ENCODE data around the gene VPS37C. TPM values are rescaled to one million over a fixed set of nuclear protein-coding genes. Genes with fewer than 3 reads are reported as not detected.

The VPS37C gene
- total RNA-seq, 2 donors from 2014 or later, result 23.0 to 32.7 TPM

GRCh38 chr11:61124574-61125309, 36.5 kb downstream of the VPS37C start:
- DNase-seq (ENCODE audit: low spot score), result no peak
- Histone ChIP-seq H3K27ac (no peak overlapping the region), H3K4me1 (ENCODE audit: control insufficient read depth in 1 of 2, low read depth in 2 of 2) (peaks cover 0 to 20% of the 10 kb centered on the region in 2 donors), H3K9me3 (no peaks in the 10 kb centered on the region), H3K36me3 (no peaks in the 10 kb centered on the region), H3K27me3 (replicated peaks; ENCODE audit: insufficient read depth) (no peaks in the 10 kb centered on the region), H3K4me3 (no peak overlapping the region)
- TF ChIP-seq, protein P1, sequence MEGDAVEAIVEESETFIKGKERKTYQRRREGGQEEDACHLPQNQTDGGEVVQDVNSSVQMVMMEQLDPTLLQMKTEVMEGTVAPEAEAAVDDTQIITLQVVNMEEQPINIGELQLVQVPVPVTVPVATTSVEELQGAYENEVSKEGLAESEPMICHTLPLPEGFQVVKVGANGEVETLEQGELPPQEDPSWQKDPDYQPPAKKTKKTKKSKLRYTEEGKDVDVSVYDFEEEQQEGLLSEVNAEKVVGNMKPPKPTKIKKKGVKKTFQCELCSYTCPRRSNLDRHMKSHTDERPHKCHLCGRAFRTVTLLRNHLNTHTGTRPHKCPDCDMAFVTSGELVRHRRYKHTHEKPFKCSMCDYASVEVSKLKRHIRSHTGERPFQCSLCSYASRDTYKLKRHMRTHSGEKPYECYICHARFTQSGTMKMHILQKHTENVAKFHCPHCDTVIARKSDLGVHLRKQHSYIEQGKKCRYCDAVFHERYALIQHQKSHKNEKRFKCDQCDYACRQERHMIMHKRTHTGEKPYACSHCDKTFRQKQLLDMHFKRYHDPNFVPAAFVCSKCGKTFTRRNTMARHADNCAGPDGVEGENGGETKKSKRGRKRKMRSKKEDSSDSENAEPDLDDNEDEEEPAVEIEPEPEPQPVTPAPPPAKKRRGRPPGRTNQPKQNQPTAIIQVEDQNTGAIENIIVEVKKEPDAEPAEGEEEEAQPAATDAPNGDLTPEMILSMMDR (IDR thresholded peaks at IDR 0.05), result no peak
- no peak for ATAC-seq (ENCODE audit: insufficient number of reproducible peaks, low FRiP score, low read depth)

- no peaks in the 10 kb centered on the region for H3K27me3 ChIP-seq (replicated peaks; ENCODE audit: insufficient read depth)
- no peaks in the 10 kb centered on the region for H3K9me3 ChIP-seq
- H3K4me3 ChIP-seq, result no peak overlapping the region
- TF ChIP-seq, protein P1 (IDR thresholded peaks at IDR 0.05), result no peak
- H3K27ac ChIP-seq, result no peak overlapping the region
- ATAC-seq (ENCODE audit: insufficient number of reproducible peaks, low FRiP score, low read depth), result no peak
- no peak for DNase-seq (ENCODE audit: low spot score)
- H3K4me1 ChIP-seq (ENCODE audit: control insufficient read depth in 1 of 2, low read depth in 2 of 2), result peaks cover 0 to 20% of the 10 kb centered on the region in 2 donors
- no peaks in the 10 kb centered on the region for H3K36me3 ChIP-seq
Observed at GRCh38 chr11:61123775-61124571, 37.3 kb downstream of the VPS37C start.

DNA sequence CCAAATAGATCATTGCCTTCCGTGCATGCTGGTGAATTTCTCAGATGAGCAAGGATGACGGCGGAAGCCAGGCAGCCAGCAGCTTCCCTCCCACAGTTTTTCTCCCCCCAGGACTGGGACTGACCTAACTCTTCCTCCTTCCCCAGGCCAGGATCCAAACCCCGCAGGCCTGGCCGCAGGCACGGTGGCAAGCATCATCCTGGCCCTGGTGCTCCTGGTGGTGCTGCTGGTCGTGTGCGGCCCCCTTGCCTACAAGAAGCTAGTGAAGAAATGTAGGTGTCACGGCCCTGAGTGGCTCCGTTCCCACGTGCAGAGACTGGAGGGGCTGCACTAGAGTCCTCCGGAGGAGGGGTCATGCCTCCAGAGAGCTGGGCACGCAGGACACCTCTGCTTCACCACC, 38.5 kb downstream of the VPS37C start:
- Histone ChIP-seq H3K27me3 (replicated peaks; ENCODE audit: insufficient read depth) (no peaks in the 10 kb centered on the region), H3K27ac (no peak overlapping the region), H3K4me3 (no peak overlapping the region), H3K9me3 (no peaks in the 10 kb centered on the region), H3K36me3 (no peaks in the 10 kb centered on the region), H3K4me1 (ENCODE audit: control insufficient read depth in 1 of 2, low read depth in 2 of 2) (peaks cover 0 to 20% of the 10 kb centered on the region in 2 donors)
- TF ChIP-seq, protein P1 (IDR thresholded peaks at IDR 0.05), result no peak
- ATAC-seq (ENCODE audit: insufficient number of reproducible peaks, low FRiP score, low read depth) (no peak), DNase-seq (ENCODE audit: low spot score) (no peak)

DNA sequence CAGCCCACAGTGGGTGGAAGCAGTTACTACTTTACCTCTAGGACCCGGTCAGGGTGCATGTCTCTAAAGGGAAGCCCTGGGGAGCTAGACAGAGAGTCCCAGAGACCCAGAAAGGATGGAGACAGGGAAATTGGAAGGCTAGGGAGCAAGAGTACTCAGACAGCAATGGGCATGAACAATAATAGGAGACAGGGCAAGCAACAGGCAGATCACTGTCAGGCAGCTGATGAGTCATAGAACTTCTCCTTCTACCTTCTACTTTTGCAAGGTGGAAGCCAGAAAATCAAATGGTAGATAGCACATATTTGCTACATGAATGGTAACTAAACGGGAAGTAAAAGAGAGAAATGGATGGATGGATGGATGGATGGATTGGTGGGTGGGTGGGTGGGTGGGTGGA, 39.3 kb downstream of the VPS37C start:
- H3K27ac ChIP-seq, result no peak overlapping the region
- H3K4me3 ChIP-seq, result no peak overlapping the region
- ATAC-seq (ENCODE audit: insufficient number of reproducible peaks, low FRiP score, low read depth) (no peak), DNase-seq (ENCODE audit: low spot score) (no peak)
- H3K27me3 ChIP-seq (replicated peaks; ENCODE audit: insufficient read depth), result no peaks in the 10 kb centered on the region
- H3K4me1 ChIP-seq (ENCODE audit: control insufficient read depth in 1 of 2, low read depth in 2 of 2), result peaks cover 0 to 20% of the 10 kb centered on the region in 2 donors
- H3K36me3 ChIP-seq, result no peaks in the 10 kb centered on the region
- TF ChIP-seq, protein P1 (IDR thresholded peaks at IDR 0.05), result no peak
- H3K9me3 ChIP-seq, result no peaks in the 10 kb centered on the region

DNA sequence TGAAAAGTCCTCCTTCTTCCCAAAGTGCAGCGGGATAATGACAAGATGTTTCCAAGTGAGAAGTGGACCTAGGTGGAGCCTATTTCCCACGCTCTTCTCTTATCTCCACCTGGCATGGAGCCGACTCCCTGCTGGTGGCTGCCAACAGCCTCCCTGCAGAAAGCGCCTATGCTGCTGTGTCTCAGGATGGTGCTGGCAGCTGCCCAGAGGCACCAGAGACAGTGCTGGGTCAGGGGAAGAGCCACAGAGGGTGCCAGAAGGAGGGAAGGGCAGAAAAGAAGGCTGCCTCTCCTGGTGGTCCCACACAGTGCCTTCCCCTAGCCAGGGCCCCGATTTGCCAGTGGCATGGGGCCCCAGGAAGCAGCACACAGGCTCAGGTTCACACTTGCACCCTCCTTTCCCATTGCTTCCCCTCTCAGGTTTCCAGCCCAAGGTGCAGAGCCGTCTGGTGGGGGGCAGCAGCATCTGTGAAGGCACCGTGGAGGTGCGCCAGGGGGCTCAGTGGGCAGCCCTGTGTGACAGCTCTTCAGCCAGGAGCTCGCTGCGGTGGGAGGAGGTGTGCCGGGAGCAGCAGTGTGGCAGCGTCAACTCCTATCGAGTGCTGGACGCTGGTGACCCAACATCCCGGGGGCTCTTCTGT, 39.9 kb downstream of the VPS37C start:
- Histone ChIP-seq H3K27me3 (replicated peaks; ENCODE audit: insufficient read depth) (no peaks in the 10 kb centered on the region), H3K27ac (no peak overlapping the region), H3K4me3 (no peak overlapping the region), H3K9me3 (no peaks in the 10 kb centered on the region), H3K36me3 (no peaks in the 10 kb centered on the region), H3K4me1 (ENCODE audit: control insufficient read depth in 1 of 2, low read depth in 2 of 2) (peaks cover 0 to 14% of the 10 kb centered on the region in 2 donors)
- no peak for ATAC-seq (ENCODE audit: insufficient number of reproducible peaks, low FRiP score, low read depth)
- DNase-seq (ENCODE audit: low spot score), result no peak
- TF ChIP-seq, protein P1 (IDR thresholded peaks at IDR 0.05), result no peak

All from thoracic aorta (tissue), 2 donors.